ENCODE results near the gene ARHGAP6. TPM values are rescaled to one million over a fixed set of nuclear protein-coding genes. Genes with fewer than 3 reads are reported as not detected.

The ARHGAP6 gene
- total and polyA plus RNA-seq, 2 experiments from 2014 or later: 0.08 to 0.54 TPM

DNA sequence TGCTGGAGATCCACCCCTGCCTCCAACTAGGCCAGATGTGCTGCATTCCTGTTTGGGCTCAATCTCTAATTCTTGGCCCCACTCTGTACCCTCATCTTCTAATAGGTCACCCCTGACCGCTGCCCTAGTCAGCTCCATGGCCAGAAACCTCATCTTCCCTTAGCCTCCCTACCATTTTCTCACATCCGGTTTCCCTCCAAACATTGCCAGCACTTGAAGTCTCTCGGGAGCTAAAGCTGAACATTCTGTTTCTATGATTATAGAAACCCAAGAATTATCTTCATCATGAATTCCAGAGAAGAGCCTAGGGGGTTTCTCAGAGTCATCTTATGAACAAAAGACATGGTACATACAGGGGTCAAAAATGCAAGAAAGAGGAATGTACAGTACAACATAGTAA lies 192.8 kb downstream of the ARHGAP6 start:
- H4K20me1 ChIP-seq (ENCODE audit: insufficient read depth): no peaks in the 10 kb centered on the region
- in situ Hi-C loops (cut with MboI): no loop called here
- H2AFZ ChIP-seq: no peak overlapping the region
- no peak overlapping the region for H3K4me2 ChIP-seq (ENCODE audit: unreplicated experiment)
- H3K36me3 ChIP-seq (ENCODE audit: low read depth): no peaks in the 10 kb centered on the region
- DNase-seq: no peak
- no peaks in the 10 kb centered on the region for H3K9me2 ChIP-seq (ENCODE audit: insufficient read depth)
- no peaks in the 10 kb centered on the region for H3K79me2 ChIP-seq (ENCODE audit: insufficient read depth)
- no peaks in the 10 kb centered on the region for H3F3A ChIP-seq (ENCODE audit: insufficient read depth)
- no peak overlapping the region for H3K27ac ChIP-seq
- no peak overlapping the region for H3K4me3 ChIP-seq
- no peak for TF ChIP-seq EZH2phosphoT487 (IDR thresholded peaks at IDR 0.05; ENCODE audit: insufficient read depth, low read depth)
- no peak for TF ChIP-seq EZH2 (IDR thresholded peaks at IDR 0.05; ENCODE audit: insufficient read depth, poor library complexity, severe bottlenecking)
- H3K4me1 ChIP-seq (ENCODE audit: insufficient read depth): peaks cover 19% of the 10 kb centered on the region
- H3K9me3 ChIP-seq (ENCODE audit: low read depth): no peaks in the 10 kb centered on the region
- no peaks in the 10 kb centered on the region for H3K27me3 ChIP-seq (replicated peaks; ENCODE audit: insufficient read depth)
- H3K9ac ChIP-seq: no peak overlapping the region
- WGBS, 2 experiments (ENCODE audit: low coverage in 1 of 2, low lambda C conversion rate in 2 of 2, missing lambda C conversion rate in 2 of 2): 41 to 48% methylated on average over 3 of the region's 3 CpGs

DNA sequence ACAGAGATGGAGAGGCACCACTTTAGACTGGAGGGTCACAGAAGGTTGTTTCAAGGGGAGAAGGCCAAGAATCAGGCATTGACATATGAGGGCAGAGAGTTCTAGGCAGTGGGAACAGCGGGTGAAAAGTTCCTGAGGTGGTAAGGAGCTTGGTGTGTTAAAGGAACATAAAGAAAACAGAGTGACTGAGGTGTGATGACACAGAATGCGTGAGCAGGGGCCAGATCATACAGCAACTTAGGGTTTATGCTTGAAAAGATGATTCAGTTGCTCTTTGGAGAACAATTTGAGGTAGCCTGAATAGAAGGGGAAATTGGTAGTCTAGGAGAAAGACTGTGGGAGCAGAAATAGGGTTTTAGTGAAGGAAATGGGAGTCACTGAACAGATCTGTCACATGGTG lies 193.3 kb downstream of the ARHGAP6 start:
- H3K4me2 ChIP-seq (ENCODE audit: unreplicated experiment): no peak overlapping the region
- H3K79me2 ChIP-seq (ENCODE audit: insufficient read depth): no peaks in the 10 kb centered on the region
- 82 to 95% methylated on average over 2 of the region's 2 CpGs for WGBS, 2 experiments (ENCODE audit: low coverage in 1 of 2, low lambda C conversion rate in 2 of 2, missing lambda C conversion rate in 2 of 2)
- no peaks in the 10 kb centered on the region for H3F3A ChIP-seq (ENCODE audit: insufficient read depth)
- DNase-seq: peak; percentile 28
- H3K9ac ChIP-seq: no peak overlapping the region
- H4K20me1 ChIP-seq (ENCODE audit: insufficient read depth): no peaks in the 10 kb centered on the region
- no peak overlapping the region for H3K4me3 ChIP-seq
- peaks cover 19% of the 10 kb centered on the region for H3K4me1 ChIP-seq (ENCODE audit: insufficient read depth)
- in situ Hi-C loops (cut with MboI): no loop called here
- no peak overlapping the region for H2AFZ ChIP-seq
- no peak overlapping the region for H3K27ac ChIP-seq
- H3K27me3 ChIP-seq (replicated peaks; ENCODE audit: insufficient read depth): no peaks in the 10 kb centered on the region
- TF ChIP-seq EZH2phosphoT487 (IDR thresholded peaks at IDR 0.05; ENCODE audit: insufficient read depth, low read depth) (no peak), EZH2 (IDR thresholded peaks at IDR 0.05; ENCODE audit: insufficient read depth, poor library complexity, severe bottlenecking) (no peak)
- no peaks in the 10 kb centered on the region for H3K36me3 ChIP-seq (ENCODE audit: low read depth)
- no peaks in the 10 kb centered on the region for H3K9me3 ChIP-seq (ENCODE audit: low read depth)
- no peaks in the 10 kb centered on the region for H3K9me2 ChIP-seq (ENCODE audit: insufficient read depth)

DNA sequence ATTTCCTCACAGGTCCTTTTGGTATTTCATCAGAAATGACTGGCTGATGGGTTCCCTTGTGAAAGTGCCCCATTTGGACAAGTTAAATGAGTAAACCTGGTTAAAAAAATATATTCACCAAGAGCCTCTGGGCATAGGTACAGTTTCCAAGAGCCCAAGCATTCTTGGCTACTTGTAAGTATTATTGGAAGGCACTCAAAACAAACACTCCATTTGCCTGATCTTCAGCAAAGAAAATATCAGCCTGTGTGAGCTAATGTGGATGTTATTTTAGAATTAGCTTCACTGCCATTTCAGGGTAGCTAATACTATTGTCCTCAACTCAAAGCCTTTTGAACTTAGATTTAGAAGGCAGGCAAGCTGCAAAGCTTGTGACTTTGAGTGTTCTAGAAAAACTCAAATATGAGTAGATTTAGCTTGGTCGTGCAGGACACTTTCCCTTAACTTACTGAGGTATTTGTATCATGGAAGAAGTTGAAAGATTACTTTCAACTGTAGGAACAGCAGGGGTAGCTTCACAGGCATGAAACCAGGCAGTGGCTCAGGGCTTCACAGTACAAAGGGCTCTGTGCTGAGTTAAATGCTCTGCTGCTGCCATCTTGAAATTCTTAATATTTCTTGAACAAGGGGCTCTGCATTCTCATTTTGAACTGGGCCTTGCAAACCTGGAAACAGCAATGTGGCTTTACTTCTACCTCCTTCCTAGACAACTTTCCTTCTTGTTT lies 195.3 kb downstream of the ARHGAP6 start:
- Histone ChIP-seq H3K4me2 (ENCODE audit: unreplicated experiment) (peak overlapping the region; percentile 17), H3F3A (ENCODE audit: insufficient read depth) (no peaks in the 10 kb centered on the region), H3K9me2 (ENCODE audit: insufficient read depth) (no peaks in the 10 kb centered on the region), H3K27ac (peak overlapping the region; percentile 54), H3K9ac (no peak overlapping the region), H2AFZ (peak overlapping the region; percentile 45), H3K4me1 (ENCODE audit: insufficient read depth) (peaks cover 19% of the 10 kb centered on the region), H3K79me2 (ENCODE audit: insufficient read depth) (no peaks in the 10 kb centered on the region), H3K9me3 (ENCODE audit: low read depth) (no peaks in the 10 kb centered on the region), H4K20me1 (ENCODE audit: insufficient read depth) (no peaks in the 10 kb centered on the region), H3K4me3 (no peak overlapping the region), H3K36me3 (ENCODE audit: low read depth) (no peaks in the 10 kb centered on the region), H3K27me3 (replicated peaks; ENCODE audit: insufficient read depth) (no peaks in the 10 kb centered on the region)
- in situ Hi-C loops (cut with MboI): no loop called here
- 0% methylated on average over 1 of the region's 1 CpG for WGBS, 2 experiments (ENCODE audit: low coverage in 1 of 2, low lambda C conversion rate in 2 of 2, missing lambda C conversion rate in 2 of 2)
- TF ChIP-seq EZH2phosphoT487 (IDR thresholded peaks at IDR 0.05; ENCODE audit: insufficient read depth, low read depth) (no peak), EZH2 (IDR thresholded peaks at IDR 0.05; ENCODE audit: insufficient read depth, poor library complexity, severe bottlenecking) (no peak)
- DNase-seq: peak; percentile 81

DNA sequence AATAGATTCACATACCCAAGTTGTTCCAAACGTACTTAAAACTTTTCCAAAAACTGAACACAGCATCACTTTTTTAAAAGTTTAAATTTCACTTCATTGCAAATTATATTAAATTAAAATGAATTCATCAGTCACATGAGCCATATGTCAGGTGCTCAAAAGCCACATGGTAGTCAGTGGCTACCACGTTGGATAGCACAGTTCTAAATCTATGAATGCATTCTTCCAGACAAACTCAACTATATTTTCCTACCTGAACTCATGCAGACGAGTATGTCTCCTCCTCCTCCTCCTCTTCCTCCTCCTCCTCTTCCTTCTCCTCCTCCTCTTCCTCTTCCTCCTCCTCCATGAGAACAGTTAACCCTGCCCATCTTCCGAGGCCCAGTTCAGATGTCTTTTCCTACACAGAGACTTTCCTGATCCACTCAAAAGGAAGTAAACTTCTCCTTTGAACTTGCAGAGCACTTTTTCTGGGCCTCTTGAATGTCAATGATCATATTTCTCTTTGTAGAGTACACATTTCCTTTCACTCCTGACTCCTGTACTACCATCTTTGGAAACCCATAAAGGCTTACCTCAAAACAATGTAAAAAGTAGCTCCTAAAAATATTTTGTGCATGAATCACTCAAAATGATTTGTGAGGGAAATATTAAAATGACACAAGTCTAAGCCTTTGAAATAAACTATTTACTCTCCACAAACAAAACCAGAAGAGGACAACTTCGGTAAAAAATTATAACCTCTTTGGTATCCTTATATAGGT lies 199.9 kb downstream of the ARHGAP6 start:
- Histone ChIP-seq H3K79me2 (ENCODE audit: insufficient read depth) (no peaks in the 10 kb centered on the region), H3F3A (ENCODE audit: insufficient read depth) (peaks cover 21% of the 10 kb centered on the region; the same call in 1 of the 2 replicates), H3K4me3 (no peak overlapping the region), H3K9me2 (ENCODE audit: insufficient read depth) (no peaks in the 10 kb centered on the region), H3K9me3 (ENCODE audit: low read depth) (no peaks in the 10 kb centered on the region), H3K9ac (no peak overlapping the region), H3K4me1 (ENCODE audit: insufficient read depth) (peaks cover 30% of the 10 kb centered on the region), H3K36me3 (ENCODE audit: low read depth) (no peaks in the 10 kb centered on the region), H4K20me1 (ENCODE audit: insufficient read depth) (no peaks in the 10 kb centered on the region), H2AFZ (no peak overlapping the region), H3K4me2 (ENCODE audit: unreplicated experiment) (no peak overlapping the region), H3K27me3 (replicated peaks; ENCODE audit: insufficient read depth) (no peaks in the 10 kb centered on the region), H3K27ac (no peak overlapping the region)
- WGBS, 2 experiments (ENCODE audit: low coverage in 1 of 2, low lambda C conversion rate in 2 of 2, missing lambda C conversion rate in 2 of 2): 83 to 100% methylated on average over 3 to 5 of the region's 5 CpGs
- in situ Hi-C loops (cut with MboI): no loop called here
- TF ChIP-seq EZH2 (IDR thresholded peaks at IDR 0.05; ENCODE audit: insufficient read depth, poor library complexity, severe bottlenecking) (no peak), EZH2phosphoT487 (IDR thresholded peaks at IDR 0.05; ENCODE audit: insufficient read depth, low read depth) (no peak)
- DNase-seq: no peak

Measured in GM23248 (cell line).